NB4 (cell line): ENCODE measurements around the gene VPS13C.

Experiments
- POLR2A ChIP-seq: IDR thresholded peaks from 2 replicates; pipeline ENCODE4 v1.6.1; 2011; ENCODE audit warnings: mild to moderate bottlenecking; ENCODE audit not compliant: insufficient read length; ENCODE audit errors: extremely low read depth
- TF ChIP-seq, protein P1 (sequence below): IDR thresholded peaks from one replicate; pipeline ENCODE4 v1.5.1; 2012; ENCODE audit warnings: low read depth, low read length

GRCh38 chr15:61983081-61983480 lies 77.2 kb downstream of the VPS13C start:
- TF ChIP-seq, protein P1, sequence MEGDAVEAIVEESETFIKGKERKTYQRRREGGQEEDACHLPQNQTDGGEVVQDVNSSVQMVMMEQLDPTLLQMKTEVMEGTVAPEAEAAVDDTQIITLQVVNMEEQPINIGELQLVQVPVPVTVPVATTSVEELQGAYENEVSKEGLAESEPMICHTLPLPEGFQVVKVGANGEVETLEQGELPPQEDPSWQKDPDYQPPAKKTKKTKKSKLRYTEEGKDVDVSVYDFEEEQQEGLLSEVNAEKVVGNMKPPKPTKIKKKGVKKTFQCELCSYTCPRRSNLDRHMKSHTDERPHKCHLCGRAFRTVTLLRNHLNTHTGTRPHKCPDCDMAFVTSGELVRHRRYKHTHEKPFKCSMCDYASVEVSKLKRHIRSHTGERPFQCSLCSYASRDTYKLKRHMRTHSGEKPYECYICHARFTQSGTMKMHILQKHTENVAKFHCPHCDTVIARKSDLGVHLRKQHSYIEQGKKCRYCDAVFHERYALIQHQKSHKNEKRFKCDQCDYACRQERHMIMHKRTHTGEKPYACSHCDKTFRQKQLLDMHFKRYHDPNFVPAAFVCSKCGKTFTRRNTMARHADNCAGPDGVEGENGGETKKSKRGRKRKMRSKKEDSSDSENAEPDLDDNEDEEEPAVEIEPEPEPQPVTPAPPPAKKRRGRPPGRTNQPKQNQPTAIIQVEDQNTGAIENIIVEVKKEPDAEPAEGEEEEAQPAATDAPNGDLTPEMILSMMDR = no peak
- TF ChIP-seq POLR2A = no peak
